Measurements from ENCODE around the gene CFAP45.

The CFAP45 gene, protein sequence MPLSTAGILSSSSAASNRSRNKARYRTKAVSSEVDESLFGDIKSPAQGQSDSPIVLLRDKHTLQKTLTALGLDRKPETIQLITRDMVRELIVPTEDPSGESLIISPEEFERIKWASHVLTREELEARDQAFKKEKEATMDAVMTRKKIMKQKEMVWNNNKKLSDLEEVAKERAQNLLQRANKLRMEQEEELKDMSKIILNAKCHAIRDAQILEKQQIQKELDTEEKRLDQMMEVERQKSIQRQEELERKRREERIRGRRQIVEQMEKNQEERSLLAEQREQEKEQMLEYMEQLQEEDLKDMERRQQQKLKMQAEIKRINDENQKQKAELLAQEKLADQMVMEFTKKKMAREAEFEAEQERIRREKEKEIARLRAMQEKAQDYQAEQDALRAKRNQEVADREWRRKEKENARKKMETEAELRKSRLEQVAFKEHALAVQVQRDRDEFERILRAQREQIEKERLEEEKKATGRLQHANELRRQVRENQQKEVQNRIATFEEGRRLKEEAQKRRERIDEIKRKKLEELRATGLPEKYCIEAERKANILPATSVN

DNA sequence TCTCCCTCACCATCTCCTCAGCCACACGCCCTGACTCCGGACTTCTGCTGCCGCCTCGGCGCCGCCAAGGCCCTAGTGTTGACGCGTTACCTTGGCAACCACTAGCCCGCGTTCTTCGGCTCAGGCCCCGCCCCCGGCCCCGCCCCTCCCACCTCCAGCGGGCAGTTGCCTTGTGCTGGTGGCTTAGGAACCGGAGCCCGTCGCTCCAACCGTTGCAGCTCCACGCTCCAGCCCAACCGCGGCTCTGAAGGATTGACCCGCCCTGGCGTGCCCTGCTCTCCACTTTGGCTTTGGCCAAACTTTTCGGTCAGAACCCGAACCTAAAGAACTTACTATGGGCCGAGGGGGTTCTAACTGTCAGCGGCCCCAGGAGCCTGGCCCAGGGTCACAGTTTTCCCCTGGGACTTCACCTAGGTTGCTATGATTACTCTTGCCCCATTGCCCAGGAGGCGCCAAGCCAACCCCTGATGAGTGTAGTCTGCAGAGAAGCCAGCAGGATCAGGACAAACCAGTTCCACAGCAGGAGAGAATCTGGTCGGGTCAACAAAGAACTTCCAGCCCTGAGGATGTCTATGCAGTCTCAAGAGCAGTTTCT, at the start of gene CFAP45:
Gene CFAP45 (minus strand): TSS at position 80 of the 595 bp plus-strand sequence. CDS start 67 bp downstream, at position 13.
- DNase-seq (ENCODE audit: low read depth in 2 of 2), result no peak

GRCh38 chr1:159949123-159949522, 49.2 kb upstream of the CFAP45 start:
- no peak for DNase-seq (ENCODE audit: low read depth in 2 of 2)

DNA sequence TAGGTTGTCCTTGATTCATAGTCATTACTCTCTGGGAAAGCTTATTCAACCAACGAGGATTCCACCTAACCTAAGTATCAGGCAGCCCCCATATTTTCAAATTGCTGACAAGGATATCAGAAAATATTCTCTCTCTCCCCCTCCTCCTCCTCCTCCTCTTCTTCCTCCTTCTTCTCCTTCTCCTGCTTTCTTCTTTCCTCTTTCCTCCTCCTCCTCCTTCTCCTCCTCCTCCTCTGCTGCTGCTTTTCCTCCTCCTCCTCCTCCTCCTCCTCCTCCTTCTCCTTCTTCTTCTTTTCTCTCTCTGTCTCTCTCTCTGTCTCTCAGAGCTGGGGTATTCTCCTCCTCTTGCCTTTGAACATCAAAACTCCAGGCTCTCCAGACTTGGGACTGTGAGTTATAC, 48.0 kb upstream of the CFAP45 start:
- DNase-seq (ENCODE audit: low read depth in 2 of 2), result no peak

DNA sequence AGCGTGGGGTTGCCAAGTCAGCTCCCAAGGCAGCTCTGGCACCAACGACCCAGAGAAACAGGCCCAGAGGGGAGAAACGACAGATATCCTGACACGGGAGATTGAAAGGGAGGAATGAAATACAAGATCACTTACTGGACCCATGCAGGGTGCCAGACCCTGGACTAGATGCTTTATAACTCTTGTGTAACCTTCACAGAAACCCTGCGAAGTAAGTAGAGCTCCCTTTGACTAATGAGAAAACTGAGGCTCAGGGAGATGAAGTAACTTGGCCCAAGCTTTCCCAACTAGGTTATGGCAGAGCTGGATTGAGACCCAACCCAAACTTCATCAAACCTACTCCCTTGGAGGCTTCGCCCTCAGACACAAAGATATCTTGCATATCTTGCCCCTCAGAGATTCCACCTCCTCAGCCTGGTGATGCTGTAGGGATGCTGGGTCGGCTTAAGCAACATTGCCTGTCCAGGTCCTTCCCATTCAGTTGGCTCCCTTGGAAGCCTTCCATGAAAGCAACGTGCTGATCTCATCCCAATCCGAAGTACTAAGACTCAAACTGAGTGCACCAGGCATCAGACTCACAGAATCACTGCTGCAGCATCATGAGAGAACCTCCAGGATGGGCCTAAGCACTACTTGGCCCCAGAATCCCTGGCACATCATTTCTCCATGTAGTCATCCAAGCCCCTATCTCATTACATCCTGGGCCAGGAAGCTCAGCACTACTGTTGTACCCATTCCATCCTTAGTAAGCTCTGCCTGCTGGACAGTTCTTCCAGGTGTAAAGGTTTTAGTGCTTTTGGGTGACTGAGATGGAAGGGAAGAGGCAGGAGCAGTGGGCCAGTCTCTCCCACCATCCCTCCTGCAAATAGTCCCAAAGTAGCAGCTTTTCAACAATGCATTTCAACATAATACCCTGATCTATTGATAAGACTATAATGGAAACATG, 46.5 kb upstream of the CFAP45 start:
- DNase-seq (ENCODE audit: low read depth in 2 of 2), result no peak

GRCh38 chr1:159945483-159946241, 45.7 kb upstream of the CFAP45 start, which contains the start of gene IGSF9:
Gene IGSF9 (minus strand): TSS chr1:159945613. CDS start chr1:159943454, 2,159 bp downstream.
- peak in 1 of 2 experiments; percentile 42 for DNase-seq (ENCODE audit: low read depth in 2 of 2)

DNA sequence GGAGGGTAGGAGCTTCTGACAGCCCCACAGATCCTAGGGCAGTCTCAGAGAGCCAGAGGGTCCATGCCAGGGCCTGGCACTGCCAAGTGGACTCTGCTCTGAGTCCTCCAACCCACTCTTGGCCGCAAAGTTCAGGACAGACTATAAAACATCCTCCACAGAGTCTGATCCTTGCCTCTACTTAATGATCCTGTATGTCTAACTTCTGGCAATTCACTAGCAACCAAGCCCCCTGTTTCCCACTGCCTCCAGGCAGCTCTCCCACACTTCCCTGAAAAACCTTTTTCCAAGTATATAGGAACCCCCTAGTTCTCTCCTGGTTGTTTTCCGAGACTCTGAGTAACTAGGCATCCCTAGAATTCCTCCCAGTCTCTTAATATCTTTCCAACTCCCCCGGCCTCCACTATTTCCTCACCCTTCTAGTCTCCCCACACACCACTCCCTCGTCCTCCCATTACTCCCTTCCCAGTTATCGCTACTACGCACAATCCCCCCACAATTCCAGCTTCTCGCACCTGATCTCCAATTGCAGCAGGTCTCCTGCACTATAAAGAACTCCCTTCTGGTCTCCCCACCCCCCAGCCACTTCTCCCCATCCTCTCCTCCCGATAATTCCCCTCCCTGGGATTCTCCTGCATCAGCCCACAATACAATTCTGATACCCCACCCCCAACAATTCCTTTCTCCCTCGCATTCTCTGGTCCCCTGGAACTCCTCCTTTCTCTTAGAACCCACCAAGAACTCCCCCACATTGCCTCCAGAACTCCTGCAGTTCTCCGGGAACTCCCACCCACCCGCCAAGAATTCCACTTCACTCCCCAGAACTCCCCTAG, 44.9 kb upstream of the CFAP45 start:
- DNase-seq (ENCODE audit: low read depth in 2 of 2), result no peak

- no peak for DNase-seq (ENCODE audit: low read depth in 2 of 2)
These were observed 44.1 kb upstream of the CFAP45 start for GRCh38 chr1:159943908-159944622.

DNA sequence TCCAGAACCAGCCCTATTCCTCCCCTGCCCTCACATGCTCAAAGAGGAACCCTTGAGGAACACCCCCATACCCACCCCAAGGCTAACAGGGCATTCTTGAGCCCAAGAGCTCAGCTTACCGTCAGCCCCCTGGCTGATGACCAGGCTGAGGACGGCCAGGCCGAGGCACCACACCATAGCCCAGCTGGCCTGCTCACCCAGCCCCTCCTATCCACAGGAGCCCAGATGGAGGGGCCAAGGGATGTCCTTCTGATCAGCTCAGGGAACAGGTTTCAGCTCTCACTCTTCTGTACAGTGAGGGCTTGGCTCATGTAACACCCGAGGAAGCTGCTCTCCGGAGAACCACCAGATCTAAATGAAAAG, 43.3 kb upstream of the CFAP45 start:
- no peak for DNase-seq (ENCODE audit: low read depth in 2 of 2)

GRCh38 chr1:159942632-159943277, 42.8 kb upstream of the CFAP45 start:
- no peak for DNase-seq (ENCODE audit: low read depth in 2 of 2)

- DNase-seq (ENCODE audit: low read depth in 2 of 2), result no peak
These were observed 41.9 kb upstream of the CFAP45 start for GRCh38 chr1:159941591-159942560.

GRCh38 chr1:159941141-159941540, 41.2 kb upstream of the CFAP45 start:
- DNase-seq (ENCODE audit: low read depth in 2 of 2), result no peak

- no peak for DNase-seq (ENCODE audit: low read depth in 2 of 2)
These were observed 40.1 kb upstream of the CFAP45 start for GRCh38 chr1:159940006-159940620.

GRCh38 chr1:159939678-159940002, 39.7 kb upstream of the CFAP45 start:
- DNase-seq (ENCODE audit: low read depth in 2 of 2), result no peak

DNA sequence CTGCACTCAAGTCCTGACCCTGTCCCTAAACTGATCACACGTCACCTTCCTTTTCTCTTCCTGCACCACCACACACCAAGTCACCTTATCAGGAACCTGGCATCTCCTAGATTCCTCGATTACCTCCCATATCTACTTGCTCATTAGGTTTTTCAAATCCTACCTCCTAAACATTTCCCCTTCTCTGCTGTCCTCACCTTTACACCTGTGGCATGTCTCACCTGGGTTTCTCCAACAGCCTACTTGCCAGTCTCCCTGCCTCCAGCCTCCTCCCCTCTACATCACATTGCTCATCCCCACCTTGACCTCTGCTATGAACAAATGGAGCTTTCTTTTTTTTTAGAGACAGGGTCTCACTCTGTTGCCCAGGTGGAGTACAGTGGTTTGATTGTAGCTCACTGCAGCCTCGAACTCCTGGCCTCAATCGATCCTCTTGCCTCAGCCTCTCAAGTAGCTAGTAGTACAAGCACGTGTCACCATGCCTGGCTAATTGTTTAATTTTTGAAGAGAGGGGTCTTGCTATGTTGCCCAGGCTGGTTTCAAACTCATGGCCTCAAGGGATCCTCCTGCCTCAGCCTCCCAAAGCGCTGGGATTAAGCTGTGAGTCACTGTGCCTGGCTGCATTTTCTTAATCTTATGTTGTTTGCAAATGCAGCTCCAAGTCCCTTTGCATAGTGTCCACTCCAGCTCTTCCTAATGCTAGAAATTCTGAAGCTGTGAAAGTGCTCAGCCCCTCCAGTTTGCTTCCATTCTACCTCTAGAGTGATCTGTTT, 39.1 kb upstream of the CFAP45 start:
- DNase-seq (ENCODE audit: low read depth in 2 of 2), result no peak

GRCh38 chr1:159938211-159938852, 38.4 kb upstream of the CFAP45 start:
- no peak for DNase-seq (ENCODE audit: low read depth in 2 of 2)

DNA sequence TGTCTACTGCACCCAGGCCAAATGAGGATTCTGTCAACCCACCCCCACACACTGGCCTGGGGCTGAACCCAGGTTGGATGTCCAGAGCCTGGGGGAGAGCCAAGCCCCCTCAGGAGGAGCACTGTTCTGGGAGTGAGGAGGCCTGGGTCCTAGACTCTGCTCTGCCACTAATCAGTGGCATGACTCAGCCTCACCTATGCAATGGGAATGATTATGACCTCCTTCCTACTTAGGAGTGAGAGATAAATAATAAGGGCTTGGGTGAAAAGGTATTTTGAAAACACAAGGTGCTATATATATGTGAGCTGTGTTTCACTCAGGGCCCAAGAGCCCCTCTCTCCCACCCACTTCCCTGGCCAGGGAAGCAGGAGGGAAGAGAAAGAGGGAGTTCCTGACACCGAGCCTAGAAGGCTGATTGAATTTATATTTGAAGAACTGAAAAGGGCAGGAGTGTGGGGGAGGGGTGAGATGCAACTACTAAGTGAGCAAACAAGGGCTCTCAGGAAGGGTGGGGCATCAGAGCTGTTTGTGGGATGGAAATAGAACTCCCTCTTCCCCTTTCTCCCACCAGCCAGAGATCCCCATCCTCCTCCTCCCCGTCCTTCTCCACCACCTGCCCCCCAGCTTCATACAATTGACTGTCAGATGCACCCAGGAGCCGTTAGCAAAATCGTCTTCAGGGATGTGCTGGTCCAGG, 37.2 kb upstream of the CFAP45 start:
- no peak for DNase-seq (ENCODE audit: low read depth in 2 of 2)
